Measurements from ENCODE around the gene TVP23A.
"Not testable (repeated sequence)": the region's sequence is repeated elsewhere in the genome, so short reads cannot be mapped to it uniquely, and the experiment has no call there.

Gene TVP23A

GRCh38 chr16:10791048-10791447 is 27.5 kb downstream of the TVP23A start:
- no peak for DNase-seq

- DNase-seq: not testable (repeated sequence)
Measured at GRCh38 chr16:10788630-10789029, 30.0 kb downstream of the TVP23A start.

- DNase-seq: no peak
Measured at GRCh38 chr16:10787304-10787703, 31.3 kb downstream of the TVP23A start.

- no peak for DNase-seq
Measured at GRCh38 chr16:10782628-10783027, 36.0 kb downstream of the TVP23A start.

GRCh38 chr16:10780628-10781027 is 38.0 kb downstream of the TVP23A start:
- no peak for DNase-seq

GRCh38 chr16:10779908-10780307 is 38.7 kb downstream of the TVP23A start:
- not testable (repeated sequence) for DNase-seq

- DNase-seq: no peak
Measured at GRCh38 chr16:10777356-10777755, 41.2 kb downstream of the TVP23A start.

GRCh38 chr16:10776923-10777322 is 41.7 kb downstream of the TVP23A start:
- DNase-seq: not testable (repeated sequence)

GRCh38 chr16:10776280-10776679 is 42.3 kb downstream of the TVP23A start:
- DNase-seq: no peak

GRCh38 chr16:10770907-10771306 is 47.7 kb downstream of the TVP23A start:
- no peak for DNase-seq

- DNase-seq: no peak
Measured at GRCh38 chr16:10769381-10769780, 49.2 kb downstream of the TVP23A start.

GRCh38 chr16:10767127-10767526 is 51.5 kb downstream of the TVP23A start:
- DNase-seq: no peak

GRCh38 chr16:10765772-10766171 is 52.8 kb downstream of the TVP23A start:
- no peak for DNase-seq

- no peak for DNase-seq
Measured at GRCh38 chr16:10763456-10763855, 55.1 kb downstream of the TVP23A start.

- no peak for DNase-seq
Measured at GRCh38 chr16:10762336-10763016, 56.1 kb downstream of the TVP23A start.

GRCh38 chr16:10761373-10761772 is 57.2 kb downstream of the TVP23A start:
- DNase-seq: no peak

- no peak for DNase-seq
Measured at GRCh38 chr16:10760858-10761257, 57.7 kb downstream of the TVP23A start.

- no peak for DNase-seq
Measured at GRCh38 chr16:10756574-10756973, 62.0 kb downstream of the TVP23A start.

GRCh38 chr16:10754941-10755340 is 63.7 kb downstream of the TVP23A start:
- DNase-seq: no peak

- DNase-seq: no peak
Measured at GRCh38 chr16:10753670-10754069, 64.9 kb downstream of the TVP23A start.

- DNase-seq: no peak
Measured at GRCh38 chr16:10752843-10753523, 65.6 kb downstream of the TVP23A start.

GRCh38 chr16:10751291-10751697 is 67.3 kb downstream of the TVP23A start:
- DNase-seq: no peak

- no peak for DNase-seq
Measured at GRCh38 chr16:10750793-10751192, 67.8 kb downstream of the TVP23A start.

GRCh38 chr16:10745841-10746240 is 72.8 kb downstream of the TVP23A start:
- no peak for DNase-seq

Measured in stimulated activated CD4-positive, alpha-beta T cell treated with anti-CD3 and anti-CD28 coated beads, Interleukin-4, amount 100 ng/mL, for 1 hour (primary cell).